GM21529 (cell line): ENCODE measurements around the gene NSMCE1.
A peak's percentile ranks its signal among the peaks of the same experiment; 100 is the strongest.
"Not testable (repeated sequence)": the region's sequence is repeated elsewhere in the genome, so short reads cannot be mapped to it uniquely, and the experiment has no call there.

Source experiments
- ATAC-seq: cut with Tn5 transposase; IDR thresholded peaks from one replicate; pipeline ENCODE4 v1.9.1; 2021; ENCODE audit not compliant: unreplicated experiment

NSMCE1 gene

GRCh38 chr16:27220527-27220926, 48.0 kb downstream of the NSMCE1 start:
- no peak for ATAC-seq

- ATAC-seq: no peak
These were observed 48.5 kb downstream of the NSMCE1 start for GRCh38 chr16:27220120-27220519.

- ATAC-seq: no peak
These were observed 49.4 kb downstream of the NSMCE1 start for GRCh38 chr16:27219161-27219560.

- no peak for ATAC-seq
These were observed 49.8 kb downstream of the NSMCE1 start for GRCh38 chr16:27218756-27219155.

- ATAC-seq: no peak
These were observed 51.3 kb downstream of the NSMCE1 start for GRCh38 chr16:27217256-27217655.

GRCh38 chr16:27216297-27216885, 52.2 kb downstream of the NSMCE1 start:
- ATAC-seq: no peak

- ATAC-seq: no peak
These were observed 52.9 kb downstream of the NSMCE1 start for GRCh38 chr16:27215660-27216059.

GRCh38 chr16:27214084-27214961, 54.2 kb downstream of the NSMCE1 start:
- no peak for ATAC-seq

- no peak for ATAC-seq
These were observed 57.5 kb downstream of the NSMCE1 start for GRCh38 chr16:27211026-27211425.

- ATAC-seq: no peak
These were observed 58.4 kb downstream of the NSMCE1 start for GRCh38 chr16:27210174-27210573.

GRCh38 chr16:27209591-27209990, 59.0 kb downstream of the NSMCE1 start:
- ATAC-seq: no peak

GRCh38 chr16:27208796-27209195, 59.8 kb downstream of the NSMCE1 start:
- no peak for ATAC-seq

- no peak for ATAC-seq
These were observed 60.4 kb downstream of the NSMCE1 start for GRCh38 chr16:27208081-27208680.

GRCh38 chr16:27207121-27207520, 61.5 kb downstream of the NSMCE1 start:
- ATAC-seq: not testable (repeated sequence)

- ATAC-seq: no peak
These were observed 63.0 kb downstream of the NSMCE1 start for GRCh38 chr16:27205423-27206065.

- ATAC-seq: no peak
These were observed 64.2 kb downstream of the NSMCE1 start for GRCh38 chr16:27204312-27204915.

GRCh38 chr16:27203507-27204311, 64.9 kb downstream of the NSMCE1 start, which contains the start of gene KDM8:
Gene KDM8 (plus strand): TSS chr16:27203526. CDS start chr16:27210124, 6,598 bp downstream.
- ATAC-seq: peak; percentile 83

GRCh38 chr16:27202923-27203506, 65.6 kb downstream of the NSMCE1 start:
- peak; percentile 61 for ATAC-seq

GRCh38 chr16:27200914-27201313, 67.7 kb downstream of the NSMCE1 start:
- ATAC-seq: not testable (repeated sequence)

- ATAC-seq: peak; percentile 33
These were observed 68.8 kb downstream of the NSMCE1 start for GRCh38 chr16:27199736-27200135.
